ENCODE results near the gene KLC1. TPM values are rescaled to one million over a fixed set of nuclear protein-coding genes. Genes with fewer than 3 reads are reported as not detected.

The KLC1 gene
- total and polyA plus RNA-seq, 2 of the 13 experiments (the other 11 are each of a cell fraction or from before 2014, with no cell fraction given) = 53.2 to 63.5 TPM

GRCh38 chr14:103628684-103629502, at the start of gene KLC1 (continued):
- no peak for TF ChIP-seq TEF (CRISPR knock-in tag; IDR thresholded peaks at IDR 0.05)
- TF ChIP-seq KDM4B (CRISPR knock-in tag; IDR thresholded peaks at IDR 0.05) = peak; percentile 67; the same call in 1 of the 2 replicates
- TF ChIP-seq ZBTB1 (CRISPR knock-in tag; IDR thresholded peaks at IDR 0.05; ENCODE audit: borderline replicate concordance) = no peak
- 0 out of 2 replicates have a peak, but pooled peaks have one; percentile 21 for TF ChIP-seq ZNF468 (CRISPR knock-in tag; IDR thresholded peaks at IDR 0.05)
- no peak for TF ChIP-seq ZNF510 (CRISPR knock-in tag; IDR thresholded peaks at IDR 0.05; ENCODE audit: low read depth)
- no peak for TF ChIP-seq TERF1 (CRISPR knock-in tag; IDR thresholded peaks at IDR 0.05)
- no peak for TF ChIP-seq DR1 (CRISPR knock-in tag; IDR thresholded peaks at IDR 0.05)
- TF ChIP-seq YEATS4 (CRISPR knock-in tag; IDR thresholded peaks at IDR 0.05; ENCODE audit: borderline replicate concordance) = peak; percentile 93
- TF ChIP-seq, protein P1, sequence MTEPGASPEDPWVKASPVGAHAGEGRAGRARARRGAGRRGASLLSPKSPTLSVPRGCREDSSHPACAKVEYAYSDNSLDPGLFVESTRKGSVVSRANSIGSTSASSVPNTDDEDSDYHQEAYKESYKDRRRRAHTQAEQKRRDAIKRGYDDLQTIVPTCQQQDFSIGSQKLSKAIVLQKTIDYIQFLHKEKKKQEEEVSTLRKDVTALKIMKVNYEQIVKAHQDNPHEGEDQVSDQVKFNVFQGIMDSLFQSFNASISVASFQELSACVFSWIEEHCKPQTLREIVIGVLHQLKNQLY (CRISPR knock-in tag; IDR thresholded peaks at IDR 0.05) = no peak
- TF ChIP-seq LCORL (IDR thresholded peaks at IDR 0.05) = 0 out of 2 replicates have a peak, but pooled peaks have one; percentile 12
- 0 out of 2 replicates have a peak, but pooled peaks have one; percentile 14 for TF ChIP-seq LCORL (CRISPR knock-in tag; IDR thresholded peaks at IDR 0.05)
- peak; percentile 56; the same call in 1 of the 2 replicates for TF ChIP-seq TARDBP (CRISPR knock-in tag; IDR thresholded peaks at IDR 0.05)
- no peak; the same call in 1 of the 2 replicates for TF ChIP-seq ZNF142 (CRISPR knock-in tag; IDR thresholded peaks at IDR 0.05)
- TF ChIP-seq KLF6 (CRISPR knock-in tag; IDR thresholded peaks at IDR 0.05) = peak; percentile 77
- TF ChIP-seq PHF5A (CRISPR knock-in tag; IDR thresholded peaks at IDR 0.05; ENCODE audit: low read depth, unreplicated experiment) = no peak
- no peak for TF ChIP-seq ZNF552 (CRISPR knock-in tag; IDR thresholded peaks at IDR 0.05; ENCODE audit: borderline replicate concordance)
- peak; percentile 57; the same call in 1 of the 2 replicates for TF ChIP-seq ZNF124 (CRISPR knock-in tag; IDR thresholded peaks at IDR 0.05)
- TF ChIP-seq MAFK (conservative IDR thresholded peaks at IDR 0.05 in 1 of 2, IDR thresholded peaks at IDR 0.05 in 1 of 2; ENCODE audit: low read length in 2 of 2) = no peak
- TF ChIP-seq ERF (CRISPR knock-in tag; IDR thresholded peaks at IDR 0.05) = peak; percentile 37; the same call in 1 of the 2 replicates
- TF ChIP-seq ZNF674 (CRISPR knock-in tag; IDR thresholded peaks at IDR 0.05; ENCODE audit: low read depth) = 0 out of 2 replicates have a peak, but pooled peaks have one; percentile 68
- TF ChIP-seq BHLHE40 (IDR thresholded peaks at IDR 0.05; ENCODE audit: low read length) = no peak
- TF ChIP-seq RARA (CRISPR knock-in tag; IDR thresholded peaks at IDR 0.05) = peak; percentile 10; the same call in 1 of the 2 replicates

All from HepG2 (cell line).